ENCODE measurements around the gene EMB.

The EMB gene

GRCh38 chr5:50352382-50352781 is 88.7 kb downstream of the EMB start:
- TF ChIP-seq TAF1 (IDR thresholded peaks at IDR 0.05; ENCODE audit: low read depth) (no peak), TCF12 (IDR thresholded peaks at IDR 0.05; ENCODE audit: low read depth) (no peak), RAD21 (IDR thresholded peaks at IDR 0.05; ENCODE audit: low read depth) (no peak), CEBPB (IDR thresholded peaks at IDR 0.05) (no peak), CREB1 (IDR thresholded peaks at IDR 0.05; ENCODE audit: low read depth) (no peak), EP300 (IDR thresholded peaks at IDR 0.05; ENCODE audit: borderline replicate concordance) (no peak), YY1 (IDR thresholded peaks at IDR 0.05; ENCODE audit: low read depth) (no peak), FOXM1 (IDR thresholded peaks at IDR 0.05; ENCODE audit: borderline replicate concordance, low read depth) (no peak), TEAD4 (IDR thresholded peaks at IDR 0.05) (no peak), EGR1 (IDR thresholded peaks at IDR 0.05) (no peak), ZBTB7A (IDR thresholded peaks at IDR 0.05; ENCODE audit: low read depth) (no peak), REST (IDR thresholded peaks at IDR 0.05; ENCODE audit: low read depth) (no peak), USF1 (IDR thresholded peaks at IDR 0.05) (no peak), NFIC (IDR thresholded peaks at IDR 0.05) (no peak), MAX (IDR thresholded peaks at IDR 0.05) (no peak)
